Suprapubic skin (tissue), 4 donors: ENCODE data around the gene LMNTD1.

Source experiments
- EP300 ChIP-seq: sonication (generic); formaldehyde crosslinking; IDR thresholded peaks from one replicate; pipeline ENCODE4 v1.6.1; 2017; ENCODE audit warnings: antibody characterized with exemption
- POLR2A ChIP-seq, 2 donors: fragments of 450-650 bp; IDR thresholded peaks; one replicate each; pipeline ENCODE4 v1.6.1; 2017; ENCODE audit warnings: antibody characterized with exemption in 2 of 2, mild to moderate bottlenecking in 2 of 2, moderate library complexity in 2 of 2
- POLR2AphosphoS5 ChIP-seq, 3 donors: sonication (generic); formaldehyde crosslinking; IDR thresholded peaks; one replicate each; pipeline ENCODE4 v1.6.1; 2017; ENCODE audit warnings: antibody characterized with exemption in 3 of 3
- TF ChIP-seq, protein P1 (sequence below), 2 donors: fragments of 200-600 bp in 1 of 2; fragments of 450-650 bp in 1 of 2; sonication (generic) in 1 of 2; IDR thresholded peaks; one replicate each; pipeline ENCODE4 v1.5.1; 2016 to 2019; ENCODE audit warnings: antibody characterized with exemption in 2 of 2, mild to moderate bottlenecking in 1 of 2, moderate library complexity in 1 of 2

GRCh38 chr12:25472453-25472852, 80.6 kb downstream of the LMNTD1 start:
- no peak for TF ChIP-seq POLR2AphosphoS5 (IDR thresholded peaks at IDR 0.05)
- TF ChIP-seq, protein P1, sequence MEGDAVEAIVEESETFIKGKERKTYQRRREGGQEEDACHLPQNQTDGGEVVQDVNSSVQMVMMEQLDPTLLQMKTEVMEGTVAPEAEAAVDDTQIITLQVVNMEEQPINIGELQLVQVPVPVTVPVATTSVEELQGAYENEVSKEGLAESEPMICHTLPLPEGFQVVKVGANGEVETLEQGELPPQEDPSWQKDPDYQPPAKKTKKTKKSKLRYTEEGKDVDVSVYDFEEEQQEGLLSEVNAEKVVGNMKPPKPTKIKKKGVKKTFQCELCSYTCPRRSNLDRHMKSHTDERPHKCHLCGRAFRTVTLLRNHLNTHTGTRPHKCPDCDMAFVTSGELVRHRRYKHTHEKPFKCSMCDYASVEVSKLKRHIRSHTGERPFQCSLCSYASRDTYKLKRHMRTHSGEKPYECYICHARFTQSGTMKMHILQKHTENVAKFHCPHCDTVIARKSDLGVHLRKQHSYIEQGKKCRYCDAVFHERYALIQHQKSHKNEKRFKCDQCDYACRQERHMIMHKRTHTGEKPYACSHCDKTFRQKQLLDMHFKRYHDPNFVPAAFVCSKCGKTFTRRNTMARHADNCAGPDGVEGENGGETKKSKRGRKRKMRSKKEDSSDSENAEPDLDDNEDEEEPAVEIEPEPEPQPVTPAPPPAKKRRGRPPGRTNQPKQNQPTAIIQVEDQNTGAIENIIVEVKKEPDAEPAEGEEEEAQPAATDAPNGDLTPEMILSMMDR (IDR thresholded peaks at IDR 0.05) = no peak
- TF ChIP-seq EP300 = no peak
- TF ChIP-seq POLR2A (IDR thresholded peaks at IDR 0.05) = no peak
